ENCODE measurements around the gene ST3GAL2.

DNA sequence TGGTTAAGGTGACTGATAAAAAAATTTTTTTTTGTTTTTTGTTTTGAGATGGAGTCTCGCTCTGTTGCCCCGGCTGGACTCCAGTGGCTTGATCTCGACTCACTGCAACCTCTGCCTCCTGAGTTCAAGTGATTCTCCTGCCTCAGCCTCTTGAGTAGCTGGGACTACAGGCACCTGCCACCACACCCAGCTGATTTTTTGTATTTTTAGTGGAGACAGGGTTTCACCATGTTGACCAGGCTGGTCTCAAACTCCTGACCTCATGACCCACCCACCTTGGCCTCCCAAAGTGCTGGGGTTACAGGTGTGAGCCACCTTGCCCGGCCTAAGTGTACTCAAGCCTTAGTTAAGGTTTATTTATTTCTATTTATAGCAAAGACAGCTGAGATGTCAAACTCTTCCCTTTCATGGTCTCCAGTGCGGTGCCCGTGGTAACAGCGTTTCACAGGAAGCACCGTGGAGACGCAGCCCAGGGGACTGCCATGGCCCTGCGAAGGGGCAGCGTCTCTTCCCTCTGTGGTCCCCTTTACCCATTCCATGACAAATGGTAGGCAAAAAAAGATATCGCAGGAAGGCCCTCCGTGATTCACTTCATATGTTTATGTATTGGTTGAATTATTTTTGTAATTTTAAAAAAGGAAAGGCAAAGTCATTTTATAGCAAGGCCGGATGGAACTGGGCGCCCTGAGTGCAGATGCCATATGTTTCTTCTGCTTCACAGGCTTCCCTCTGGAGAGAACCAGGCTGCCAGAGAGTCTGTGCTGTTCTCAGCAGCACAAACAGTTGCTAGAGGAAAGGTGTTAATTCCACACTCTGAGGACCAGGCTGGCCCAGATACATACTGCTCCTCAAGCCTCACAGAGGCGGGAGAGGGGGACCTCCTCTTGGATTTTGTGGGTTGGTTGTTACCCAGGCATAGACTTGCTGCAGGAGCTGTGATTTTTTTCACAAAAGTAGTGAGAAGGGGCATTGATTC is 63.0 kb downstream of the ST3GAL2 start:
- TF ChIP-seq POLR2AphosphoS5 (IDR thresholded peaks at IDR 0.05; ENCODE audit: low read depth, low read length), result no peak
- TF ChIP-seq POLR2A (IDR thresholded peaks at IDR 0.05; ENCODE audit: low read depth, low read length), result 0 out of 2 replicates have a peak, but pooled peaks have one; percentile 38
- no peak for TF ChIP-seq TAF1 (IDR thresholded peaks at IDR 0.05; ENCODE audit: low read depth, low read length)
- TF ChIP-seq SPI1 (IDR thresholded peaks at IDR 0.05; ENCODE audit: low read depth, low read length), result no peak
- TF ChIP-seq POU2F2 (IDR thresholded peaks at IDR 0.05; ENCODE audit: low read depth, low read length), result no peak
- TF ChIP-seq PAX5 (IDR thresholded peaks at IDR 0.05; ENCODE audit: insufficient read depth, low read length, severe bottlenecking), result no peak
